Dermis blood vessel endothelial cell (primary cell): ENCODE data around the gene MUC2. TPM values are rescaled to one million over a fixed set of nuclear protein-coding genes. Genes with fewer than 3 reads are reported as not detected.

Source experiments
- DNase-seq: peaks from one replicate; pipeline ENCODE4 v3.0.0; 2010
- total RNA-seq: library from RNA; depleted of rRNA; stranded (reverse); fragments of >200 nt; gene quantifications from 2 replicates; pipeline ENCODE4 v1.2.3, GENCODE V29; 2014

MUC2 gene
- total RNA-seq, 1 donor from 2014 or later: not detected

- no peak for DNase-seq
Measured at GRCh38 chr11:1088927-1089737, 14.5 kb downstream of the MUC2 start.

GRCh38 chr11:1089738-1090599 lies 15.3 kb downstream of the MUC2 start:
- no peak for DNase-seq

GRCh38 chr11:1090600-1091331 lies 16.1 kb downstream of the MUC2 start:
- DNase-seq: no peak

- no peak for DNase-seq
Measured at GRCh38 chr11:1091332-1092083, 16.8 kb downstream of the MUC2 start.

GRCh38 chr11:1092145-1092670 lies 17.5 kb downstream of the MUC2 start:
- DNase-seq: no peak

- no peak for DNase-seq
Measured at GRCh38 chr11:1092919-1093318, 18.2 kb downstream of the MUC2 start.

GRCh38 chr11:1099519-1100355 lies 25.1 kb downstream of the MUC2 start:
- no peak for DNase-seq

GRCh38 chr11:1100417-1101245 lies 26.0 kb downstream of the MUC2 start:
- DNase-seq: no peak

- DNase-seq: no peak
Measured at GRCh38 chr11:1101318-1102089, 26.8 kb downstream of the MUC2 start.

- DNase-seq: no peak
Measured at GRCh38 chr11:1102221-1102971, 27.7 kb downstream of the MUC2 start.

GRCh38 chr11:1102996-1103395 lies 28.3 kb downstream of the MUC2 start:
- DNase-seq: no peak

GRCh38 chr11:1103401-1104360 lies 29.0 kb downstream of the MUC2 start:
- DNase-seq: no peak

- no peak for DNase-seq
Measured at GRCh38 chr11:1104411-1105182, 29.9 kb downstream of the MUC2 start.

GRCh38 chr11:1105183-1105565 lies 30.5 kb downstream of the MUC2 start:
- DNase-seq: no peak

- no peak for DNase-seq
Measured at GRCh38 chr11:1106387-1106786, 31.7 kb downstream of the MUC2 start.
